DND-41 (cell line): Measurements from ENCODE around the gene RAI1.

Experiments
- EZH2 ChIP-seq: IDR thresholded peaks from 3 replicates; pipeline ENCODE4 v1.6.1; 2012; ENCODE audit warnings: borderline replicate concordance, low read depth, mild to moderate bottlenecking, moderate library complexity, low read length, inconsistent platforms; ENCODE audit not compliant: severe bottlenecking
- TF ChIP-seq, protein P1 (sequence below): IDR thresholded peaks from 2 replicates; pipeline ENCODE4 v1.5.1; 2012; ENCODE audit warnings: borderline replicate concordance, low read length, moderate library complexity, mild to moderate bottlenecking; ENCODE audit not compliant: poor library complexity, severe bottlenecking; ENCODE audit errors: extremely low read depth

DNA sequence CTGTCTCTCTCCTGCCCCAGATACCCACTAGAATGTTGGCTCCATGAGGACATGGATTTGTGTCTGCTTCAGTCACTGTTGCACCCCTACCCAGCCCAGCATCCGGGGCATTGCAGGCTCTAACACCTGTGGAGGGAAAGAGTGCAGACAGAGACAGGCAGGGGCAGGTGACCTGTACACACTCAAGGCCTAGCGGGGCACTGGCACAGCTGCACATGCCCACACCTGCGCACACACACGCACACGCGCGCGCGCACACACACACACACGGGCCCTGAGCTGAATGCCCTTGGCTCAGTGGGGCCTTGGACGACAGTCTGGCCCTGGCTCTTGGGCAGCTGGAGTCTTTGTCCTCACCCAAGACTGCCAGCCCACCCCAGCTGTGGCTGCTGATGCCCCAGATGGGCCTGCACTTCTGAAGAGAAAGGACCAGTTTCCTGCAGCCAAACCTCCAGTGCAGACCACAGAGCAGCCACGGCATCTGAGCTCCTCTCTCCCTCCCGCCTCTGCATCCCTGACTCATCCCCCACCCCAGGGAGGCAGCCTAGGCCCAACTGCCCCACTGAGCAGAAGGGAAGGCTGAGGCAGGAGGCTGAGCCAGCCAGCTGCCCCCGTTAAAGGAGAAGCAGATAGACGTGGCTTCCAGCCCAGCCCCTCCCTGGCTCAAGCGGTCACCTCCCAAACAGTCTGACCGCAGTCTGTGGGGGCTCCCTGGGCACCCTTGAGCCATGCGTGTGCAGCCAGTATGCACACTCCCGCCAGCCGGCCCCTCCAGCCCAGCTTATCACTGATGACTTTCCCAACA is 12.3 kb upstream of the RAI1 start:
- TF ChIP-seq, protein P1, sequence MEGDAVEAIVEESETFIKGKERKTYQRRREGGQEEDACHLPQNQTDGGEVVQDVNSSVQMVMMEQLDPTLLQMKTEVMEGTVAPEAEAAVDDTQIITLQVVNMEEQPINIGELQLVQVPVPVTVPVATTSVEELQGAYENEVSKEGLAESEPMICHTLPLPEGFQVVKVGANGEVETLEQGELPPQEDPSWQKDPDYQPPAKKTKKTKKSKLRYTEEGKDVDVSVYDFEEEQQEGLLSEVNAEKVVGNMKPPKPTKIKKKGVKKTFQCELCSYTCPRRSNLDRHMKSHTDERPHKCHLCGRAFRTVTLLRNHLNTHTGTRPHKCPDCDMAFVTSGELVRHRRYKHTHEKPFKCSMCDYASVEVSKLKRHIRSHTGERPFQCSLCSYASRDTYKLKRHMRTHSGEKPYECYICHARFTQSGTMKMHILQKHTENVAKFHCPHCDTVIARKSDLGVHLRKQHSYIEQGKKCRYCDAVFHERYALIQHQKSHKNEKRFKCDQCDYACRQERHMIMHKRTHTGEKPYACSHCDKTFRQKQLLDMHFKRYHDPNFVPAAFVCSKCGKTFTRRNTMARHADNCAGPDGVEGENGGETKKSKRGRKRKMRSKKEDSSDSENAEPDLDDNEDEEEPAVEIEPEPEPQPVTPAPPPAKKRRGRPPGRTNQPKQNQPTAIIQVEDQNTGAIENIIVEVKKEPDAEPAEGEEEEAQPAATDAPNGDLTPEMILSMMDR: no peak
- no peak for TF ChIP-seq EZH2
